Raji (cell line): ENCODE data around the gene CIT.

Source experiments
- POLR2A ChIP-seq: IDR thresholded peaks from 2 replicates; pipeline ENCODE4 v1.6.1; 2011; ENCODE audit warnings: low read depth, low read length, control low read depth; ENCODE audit not compliant: insufficient read depth

The CIT gene

DNA sequence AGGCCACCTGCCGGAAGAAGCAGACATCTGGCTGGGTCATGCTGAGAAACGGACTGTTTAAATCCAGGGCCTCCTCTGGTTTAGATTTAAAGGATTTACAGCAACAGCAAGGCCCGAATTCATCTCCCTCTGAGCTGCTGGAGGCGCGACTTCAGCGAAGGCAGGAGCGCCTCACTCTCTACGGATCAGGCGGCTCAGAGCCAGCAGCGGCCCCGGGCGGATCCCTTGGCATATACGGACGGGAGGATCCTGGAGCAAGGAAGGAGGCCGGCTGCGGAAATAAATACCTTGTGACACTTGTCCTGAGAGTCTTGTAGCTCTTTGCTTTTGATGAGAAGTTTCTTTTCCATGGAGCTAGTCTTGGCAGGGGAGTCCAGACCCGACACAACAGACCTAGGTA, 92.4 kb downstream of the CIT start:
- TF ChIP-seq POLR2A, result no peak

DNA sequence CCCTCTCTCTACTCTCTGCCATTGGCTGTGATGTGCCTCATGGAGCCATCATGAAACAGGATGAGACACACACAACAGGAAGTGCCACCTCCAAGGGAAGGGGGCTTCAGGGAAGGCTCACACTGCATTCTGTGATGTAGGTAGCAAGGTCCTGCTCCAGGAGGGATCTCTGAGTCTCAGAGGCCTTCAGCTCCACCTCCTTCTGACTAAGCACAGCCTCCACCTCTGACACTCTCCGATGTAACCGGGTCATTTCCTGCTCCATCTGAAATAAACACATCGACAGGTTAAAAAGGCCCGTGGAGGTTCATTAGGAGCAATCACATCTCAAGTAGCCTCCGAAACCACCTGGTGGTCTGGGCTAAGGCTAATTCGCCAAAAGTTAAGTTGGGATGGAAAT, 93.3 kb downstream of the CIT start:
- no peak for TF ChIP-seq POLR2A

DNA sequence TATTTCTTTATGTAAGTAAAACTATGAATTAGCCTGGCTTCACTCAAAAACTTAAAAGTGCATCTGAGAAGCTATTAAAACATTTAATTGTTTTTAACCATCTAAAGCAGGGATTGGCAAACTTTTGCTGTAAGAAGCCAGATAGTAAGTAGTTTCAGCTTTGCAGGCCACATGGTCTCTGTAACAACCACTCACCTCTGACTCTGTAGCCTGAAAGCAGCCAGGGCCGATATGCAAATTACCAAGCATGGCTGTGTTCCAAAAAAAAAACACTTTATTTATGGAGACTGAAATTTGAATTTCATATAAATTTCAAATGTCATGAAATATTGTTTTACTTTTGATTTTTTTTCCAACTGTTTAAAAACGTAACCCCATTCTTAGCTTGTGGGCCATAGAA, 95.3 kb downstream of the CIT start:
- TF ChIP-seq POLR2A, result peak; percentile 47; the same call in 1 of the 2 replicates

DNA sequence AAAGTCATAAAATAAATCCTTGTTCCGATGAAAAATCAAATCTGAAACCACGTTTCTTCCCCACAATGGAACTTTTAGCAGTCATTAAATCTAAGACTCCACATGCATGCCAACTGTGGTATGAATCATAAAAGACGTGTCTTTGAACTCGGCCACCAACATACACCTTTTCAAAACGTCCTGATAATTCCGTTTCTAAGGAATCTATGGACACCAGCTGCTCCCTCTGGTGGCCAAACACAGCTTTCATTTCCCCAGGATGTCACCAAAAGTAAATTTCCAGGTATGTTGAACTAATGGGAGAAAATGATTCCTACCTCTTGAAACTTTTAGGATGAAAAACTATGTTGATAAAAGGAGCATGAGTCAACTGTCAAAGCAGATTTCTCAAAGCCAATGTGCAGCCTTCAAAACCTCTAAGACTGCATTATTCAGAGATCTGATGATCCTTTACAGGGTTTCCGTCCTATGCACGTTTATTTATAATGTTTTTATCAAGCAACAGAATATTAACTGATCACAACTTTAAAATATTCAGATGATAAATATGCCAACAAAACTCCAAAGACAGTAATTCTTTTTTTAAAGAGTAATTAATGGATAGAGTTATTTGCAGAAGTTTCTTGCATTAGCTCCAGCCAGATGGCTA, 96.2 kb downstream of the CIT start:
- no peak for TF ChIP-seq POLR2A

DNA sequence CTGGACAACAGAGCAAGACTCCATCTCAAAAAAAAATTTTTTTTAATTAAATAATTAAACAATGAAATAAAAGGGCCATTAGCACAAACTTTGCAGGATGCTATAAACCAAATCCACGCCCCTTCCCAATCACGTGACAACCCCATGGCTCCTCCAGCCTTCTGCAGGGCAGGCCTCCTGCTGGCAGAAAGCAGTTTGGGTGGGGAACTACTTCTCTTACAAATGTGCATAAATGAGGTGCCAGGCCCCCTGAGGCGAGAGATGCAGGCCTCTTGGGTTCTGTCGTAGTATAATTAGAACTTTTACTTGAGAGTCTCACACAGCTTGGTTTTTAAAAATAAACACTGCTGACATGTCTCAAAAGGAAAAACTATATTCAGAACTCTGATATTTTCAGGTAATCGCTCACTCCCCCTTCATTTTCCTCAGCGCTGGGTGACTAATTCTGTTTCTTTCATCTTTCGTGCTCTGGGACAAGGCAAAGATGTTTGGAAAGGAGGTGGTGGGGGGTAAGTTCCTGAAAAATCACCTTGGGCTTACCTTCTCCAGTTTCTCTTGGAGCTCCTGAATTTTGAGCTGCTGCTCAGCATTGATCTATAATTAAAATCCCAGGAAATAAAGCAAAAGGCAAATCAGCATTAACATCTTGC, 101.7 kb downstream of the CIT start:
- TF ChIP-seq POLR2A, result no peak

DNA sequence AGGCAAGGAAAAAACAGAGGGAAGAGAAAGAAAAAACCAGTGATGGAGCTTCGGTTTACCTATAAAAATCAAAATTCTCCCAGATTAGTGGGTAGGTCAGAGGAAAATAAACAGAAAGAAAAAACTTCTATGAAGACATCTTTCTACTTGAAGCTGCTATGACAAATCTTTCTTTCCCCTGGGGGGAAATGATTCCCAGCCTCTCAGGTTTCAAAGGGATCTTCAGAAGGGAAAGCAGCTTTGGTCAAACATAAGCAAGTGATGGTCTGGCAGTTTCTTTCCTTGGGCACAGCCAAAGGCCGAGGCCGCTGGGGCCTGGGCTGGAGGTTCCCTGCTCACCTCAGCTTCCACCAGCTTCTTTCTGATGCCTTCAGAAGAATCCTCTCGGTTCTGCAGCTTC, 104.7 kb downstream of the CIT start:
- no peak for TF ChIP-seq POLR2A

DNA sequence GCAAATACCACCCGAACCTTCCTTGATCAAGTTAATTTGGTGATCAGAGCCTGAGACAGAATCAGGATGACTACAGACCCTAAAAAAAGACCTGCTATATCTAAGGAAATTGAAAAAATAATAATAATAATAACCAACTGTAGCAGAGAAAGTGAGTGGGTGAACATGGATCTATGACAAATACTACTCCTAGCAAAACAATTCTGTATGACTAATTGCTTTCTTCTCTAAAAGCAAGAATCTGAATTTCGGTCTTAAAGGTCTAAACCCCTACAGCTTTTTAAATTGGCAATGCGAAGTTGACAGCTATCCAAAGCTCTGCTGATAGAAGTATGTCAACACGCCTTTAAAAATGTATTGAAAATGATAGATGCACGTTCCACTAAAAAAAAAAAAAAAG, 107.0 kb downstream of the CIT start:
- TF ChIP-seq POLR2A, result no peak

DNA sequence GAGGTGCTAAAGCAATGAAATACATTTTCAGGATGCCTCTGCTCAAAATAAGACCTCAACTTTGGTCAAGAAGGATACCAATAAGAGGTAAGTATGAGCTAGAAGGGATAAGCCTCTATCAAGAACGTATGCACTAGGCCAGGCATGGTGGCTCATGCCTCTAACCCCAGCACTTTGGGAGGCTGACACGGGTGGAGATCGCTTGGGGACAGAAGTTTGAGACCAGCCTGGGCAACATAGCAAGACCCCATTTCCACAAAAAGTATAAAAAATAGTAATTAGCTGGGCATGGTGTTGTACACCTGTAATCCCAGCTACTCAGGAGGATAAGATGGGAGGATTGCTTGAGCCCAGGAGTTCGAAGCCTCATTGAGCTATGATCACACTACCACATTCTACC, 114.5 kb downstream of the CIT start:
- TF ChIP-seq POLR2A, result no peak

DNA sequence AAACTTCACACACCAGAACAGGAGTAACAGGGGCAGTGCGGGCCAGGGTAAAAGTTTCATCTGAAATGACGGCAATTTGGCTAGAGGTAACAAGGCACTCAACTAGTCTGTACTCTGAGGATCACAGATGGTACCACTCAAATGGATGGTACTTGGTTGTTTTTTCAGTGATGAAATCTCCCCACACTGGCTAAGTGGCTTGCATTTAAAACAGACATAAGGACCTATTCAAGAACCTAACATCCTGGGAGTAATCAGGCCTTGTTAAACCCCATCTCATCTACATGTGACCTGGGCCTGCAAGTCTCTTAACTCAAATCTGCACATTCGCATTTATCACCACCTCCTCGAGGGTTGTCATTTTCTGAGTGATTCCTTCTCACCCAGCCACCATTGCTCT, 118.4 kb downstream of the CIT start:
- no peak for TF ChIP-seq POLR2A

DNA sequence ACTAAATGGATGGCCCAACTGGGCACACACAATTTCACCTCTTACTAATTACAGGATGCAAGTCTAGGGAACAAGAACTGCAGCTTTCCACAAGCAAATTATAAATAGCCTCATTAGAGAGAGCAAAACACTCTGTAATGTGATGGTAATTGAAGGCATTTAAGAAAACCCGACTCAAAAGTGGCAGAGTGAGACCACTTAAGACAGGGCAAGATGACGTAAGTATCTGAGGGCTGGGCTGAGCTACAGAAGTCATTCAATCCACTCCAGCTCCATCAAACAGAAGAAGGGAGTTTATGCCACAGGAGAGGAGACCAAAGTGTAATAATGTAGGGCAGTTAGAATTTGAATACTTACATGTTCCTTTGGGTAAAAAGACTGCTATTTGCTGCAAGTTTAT, 118.9 kb downstream of the CIT start:
- no peak for TF ChIP-seq POLR2A

DNA sequence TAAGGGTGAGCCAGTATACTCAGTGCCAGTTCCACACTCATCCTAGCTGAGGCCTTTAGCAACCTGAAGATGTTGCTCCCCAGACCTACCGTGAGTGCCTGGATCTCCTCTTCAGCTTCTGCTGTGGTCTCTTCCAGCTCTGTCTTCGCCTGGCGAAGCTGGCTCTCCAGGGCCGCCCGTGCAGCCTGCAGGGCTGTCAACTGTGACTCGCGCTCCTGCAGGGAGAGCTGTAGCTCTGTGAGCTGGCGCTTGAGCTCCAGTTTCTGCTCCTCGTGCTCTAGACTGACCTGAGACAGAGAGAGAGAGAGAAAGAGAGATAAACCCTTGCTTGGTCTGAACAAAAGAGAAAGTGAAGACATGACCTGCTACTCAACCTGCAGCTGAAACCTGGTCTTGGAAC, 125.2 kb downstream of the CIT start:
- TF ChIP-seq POLR2A, result no peak

DNA sequence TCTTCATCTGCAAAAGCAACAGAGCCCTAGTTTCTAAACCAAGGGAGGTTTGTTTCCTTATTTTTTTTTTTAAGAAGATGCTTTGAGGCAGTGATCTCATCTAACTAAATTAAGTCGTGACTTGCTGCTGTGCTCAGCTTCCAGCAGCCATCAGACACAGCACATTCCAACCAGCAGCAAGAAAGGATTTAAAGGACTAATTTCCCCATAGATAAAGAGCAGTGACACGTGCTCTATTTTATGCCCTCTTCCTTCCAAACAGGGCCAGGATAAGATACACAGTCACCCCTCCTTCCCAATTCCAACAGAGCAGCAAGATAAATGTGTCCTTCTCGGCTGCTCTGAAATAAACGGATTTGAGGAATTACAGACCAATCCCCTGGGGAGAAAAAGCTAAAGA, 127.5 kb downstream of the CIT start:
- TF ChIP-seq POLR2A, result no peak

DNA sequence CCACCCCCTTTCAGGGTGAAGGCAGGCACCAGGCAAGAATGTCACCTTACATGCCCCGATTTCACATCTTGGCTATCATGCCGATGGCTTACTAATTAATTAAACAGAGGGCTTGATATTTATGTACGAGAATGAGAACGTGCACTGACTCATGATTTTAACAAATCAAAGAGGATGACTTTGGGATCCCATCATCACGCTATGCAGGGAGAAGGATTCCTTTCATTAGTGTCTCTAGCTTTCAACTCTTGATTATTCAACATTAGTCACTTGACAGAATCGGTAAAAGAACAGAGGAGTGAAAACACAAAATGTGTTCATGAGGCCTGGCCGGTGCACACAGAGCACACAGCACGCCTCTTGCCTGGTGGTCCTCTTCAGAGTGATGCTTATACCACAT, 128.6 kb downstream of the CIT start:
- no peak for TF ChIP-seq POLR2A

DNA sequence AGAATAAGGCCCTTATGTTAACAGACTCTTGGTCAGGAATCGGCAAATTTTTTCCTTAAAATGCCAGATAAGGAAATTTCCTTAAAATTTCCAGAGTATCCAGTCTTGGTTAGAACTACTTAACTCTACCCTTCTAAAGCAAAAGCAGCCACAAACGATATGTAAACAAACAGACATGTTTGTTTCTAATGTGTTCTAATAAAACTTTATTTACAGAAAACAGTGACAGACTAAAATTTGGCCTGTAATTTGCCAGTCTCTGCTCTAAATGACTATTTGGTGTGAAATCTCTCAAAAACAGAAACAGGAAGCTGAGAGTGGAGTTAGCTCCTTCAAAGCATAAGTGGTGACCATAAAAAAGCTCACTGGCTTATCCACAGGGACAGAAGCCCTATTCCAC, 131.0 kb downstream of the CIT start:
- TF ChIP-seq POLR2A, result no peak

DNA sequence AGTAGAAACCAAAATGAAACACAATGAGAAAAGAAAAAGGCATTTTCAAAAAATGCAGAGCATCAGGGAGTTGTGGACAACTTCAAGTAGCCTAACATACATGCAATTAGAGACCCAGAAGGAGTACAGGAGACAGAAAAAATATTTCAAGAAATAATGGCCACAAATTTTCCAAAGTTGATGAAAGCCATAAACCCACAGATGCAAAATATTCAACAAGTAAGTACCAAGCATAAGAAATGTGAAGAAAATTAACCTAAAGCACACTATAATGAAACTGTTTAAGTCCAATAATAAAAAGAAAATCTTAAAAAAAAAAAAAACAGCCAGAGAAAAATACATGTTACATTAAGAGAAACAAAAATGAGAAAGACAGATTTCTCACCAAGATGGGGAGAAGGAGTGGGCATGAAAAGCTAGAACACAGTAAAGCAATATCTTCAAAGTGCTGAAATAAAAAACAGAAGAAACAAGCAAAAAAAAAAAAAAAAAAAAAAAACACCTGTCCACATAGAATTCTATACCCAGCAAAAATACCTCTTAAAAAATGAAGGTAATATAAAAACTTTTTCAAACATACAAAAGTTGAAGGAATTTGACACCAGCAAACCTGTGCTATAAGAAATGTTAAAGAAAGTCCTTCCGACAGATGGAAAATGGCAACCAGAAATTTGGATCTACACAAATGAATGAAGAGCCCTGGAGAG, 132.1 kb downstream of the CIT start:
- TF ChIP-seq POLR2A, result no peak

DNA sequence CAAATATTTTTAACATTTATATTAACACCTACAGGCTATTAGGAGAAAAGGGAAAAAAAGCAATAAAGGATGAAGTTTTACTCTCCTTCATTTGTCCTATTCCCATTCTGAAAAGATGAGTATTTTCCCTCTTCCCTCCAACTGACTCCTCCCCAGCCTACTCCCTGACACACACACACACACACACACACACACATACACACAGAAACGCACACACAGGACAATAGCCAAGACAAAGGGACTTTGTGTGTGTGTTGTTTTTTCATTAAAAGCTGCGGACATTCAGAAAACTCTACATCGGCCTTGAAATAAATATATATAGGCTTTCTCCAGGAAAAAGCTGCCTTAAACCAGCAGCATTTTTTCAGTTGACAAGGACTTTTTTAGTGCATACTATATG, 134.4 kb downstream of the CIT start:
- no peak for TF ChIP-seq POLR2A
